SH-SY5Y (cell line): Measurements from ENCODE around the gene RPIA.

Experiments
- GATA2 ChIP-seq: IDR thresholded peaks from 2 replicates; pipeline ENCODE4 v1.6.1; 2011; ENCODE audit warnings: mild to moderate bottlenecking, low read depth, low read length
- GATA3 ChIP-seq: IDR thresholded peaks from 2 replicates; pipeline ENCODE4 v1.6.1; 2011; ENCODE audit warnings: low read depth, mild to moderate bottlenecking, low read length, moderate library complexity

- TF ChIP-seq GATA2 (no peak), GATA3 (no peak)
These were observed 7.2 kb downstream of the RPIA start for GRCh38 chr2:88698498-88699233.
